Hepatocyte (in vitro differentiated cells): ENCODE data around the gene UBIAD1. TPM values are rescaled to one million over a fixed set of nuclear protein-coding genes. Genes with fewer than 3 reads are reported as not detected.
A peak's percentile ranks its signal among the peaks of the same experiment; 100 is the strongest.

Source experiments
- DNase-seq: peaks from one replicate; pipeline ENCODE4 v3.0.0-alpha.2; 2016; ENCODE audit warnings: low spot score
- H2AFZ ChIP-seq: fragments of 200-600 bp; sonication (generic); 2 replicates; pipeline ENCODE4 v1.6.0; 2016; ENCODE audit warnings: antibody characterized with exemption, mild to moderate bottlenecking
- H3K27ac ChIP-seq: fragments of 200-600 bp; sonication (generic); 2 replicates; pipeline ENCODE4 v1.5.1; 2016; ENCODE audit warnings: mild to moderate bottlenecking
- H3K27me3 ChIP-seq: fragments of 200-600 bp; sonication (generic); 2 replicates; pipeline ENCODE4 v1.6.1; 2016
- H3K36me3 ChIP-seq: fragments of 200-600 bp; sonication (generic); replicated peaks from 2 replicates; pipeline ENCODE4 v1.5.1; 2016; ENCODE audit warnings: low read depth; ENCODE audit not compliant: insufficient read depth
- H3K4me1 ChIP-seq: fragments of 200-600 bp; sonication (generic); 2 replicates; pipeline ENCODE4 v1.5.1; 2016; ENCODE audit warnings: mild to moderate bottlenecking, moderate library complexity; ENCODE audit not compliant: insufficient read depth
- H3K4me2 ChIP-seq: fragments of 200-600 bp; sonication (generic); 2 replicates; pipeline ENCODE4 v1.6.0; 2016
- H3K4me3 ChIP-seq: fragments of 200-600 bp; sonication (generic); 2 replicates; pipeline ENCODE4 v1.5.1; 2016; ENCODE audit warnings: mild to moderate bottlenecking
- H3K79me2 ChIP-seq: fragments of 200-600 bp; sonication (generic); 2 replicates; pipeline ENCODE4 v1.6.0; 2017; ENCODE audit warnings: mild to moderate bottlenecking
- H3K9me2 ChIP-seq: fragments of 200-600 bp; sonication (generic); replicated peaks from 2 replicates; pipeline ENCODE4 v1.6.0; 2017; ENCODE audit warnings: mild to moderate bottlenecking; ENCODE audit not compliant: insufficient read depth
- H3K9me3 ChIP-seq: fragments of 200-600 bp; sonication (generic); 2 replicates; pipeline ENCODE4 v1.5.1; 2016; ENCODE audit warnings: low read depth, mild to moderate bottlenecking
- H4K20me1 ChIP-seq: fragments of 200-600 bp; sonication (generic); 2 replicates; pipeline ENCODE4 v1.6.0; 2016; ENCODE audit warnings: mild to moderate bottlenecking; ENCODE audit not compliant: insufficient read depth, poor library complexity, severe bottlenecking
- EZH2 ChIP-seq: fragments of 200-600 bp; sonication (generic); IDR thresholded peaks from 2 replicates; pipeline ENCODE4 v1.6.1; 2016; ENCODE audit warnings: antibody characterized with exemption, mild to moderate bottlenecking, borderline replicate concordance
- EZH2phosphoT487 ChIP-seq: fragments of 200-600 bp; sonication (generic); IDR thresholded peaks from one replicate; pipeline ENCODE4 v1.6.1; 2018; ENCODE audit warnings: antibody characterized with exemption, mild to moderate bottlenecking, low read depth, moderate library complexity; ENCODE audit not compliant: unreplicated experiment, severe bottlenecking
- WGBS: methylation state at CpG from one replicate; pipeline ENCODE4 v1.1.6; 2016; ENCODE audit warnings: low lambda C conversion rate; ENCODE audit errors: missing lambda C conversion rate; 5-methylcytosine and 5-hydroxymethylcytosine counted together
- polyA plus RNA-seq: library from polyadenylated mRNA; unstranded; fragments of >200 nt; fragmentation: Nextera tagmentation; extraction: Ambion mirVana; gene quantifications from 2 replicates; pipeline ENCODE4 v1.2.1, GENCODE V29; 2016
- total RNA-seq: library from RNA; depleted of rRNA; stranded (reverse); fragments of >200 nt; gene quantifications from 2 replicates; pipeline ENCODE4 v1.2.3, GENCODE V29; 2014
- TF ChIP-seq, protein P1 (sequence below): fragments of 200-600 bp; sonication (generic); IDR thresholded peaks from 2 replicates; pipeline ENCODE4 v1.5.1; 2016; ENCODE audit warnings: antibody characterized with exemption, mild to moderate bottlenecking; ENCODE audit not compliant: poor library complexity

UBIAD1 gene
- total and polyA plus RNA-seq, 2 experiments from 2014 or later: 9.1 to 18.3 TPM

DNA sequence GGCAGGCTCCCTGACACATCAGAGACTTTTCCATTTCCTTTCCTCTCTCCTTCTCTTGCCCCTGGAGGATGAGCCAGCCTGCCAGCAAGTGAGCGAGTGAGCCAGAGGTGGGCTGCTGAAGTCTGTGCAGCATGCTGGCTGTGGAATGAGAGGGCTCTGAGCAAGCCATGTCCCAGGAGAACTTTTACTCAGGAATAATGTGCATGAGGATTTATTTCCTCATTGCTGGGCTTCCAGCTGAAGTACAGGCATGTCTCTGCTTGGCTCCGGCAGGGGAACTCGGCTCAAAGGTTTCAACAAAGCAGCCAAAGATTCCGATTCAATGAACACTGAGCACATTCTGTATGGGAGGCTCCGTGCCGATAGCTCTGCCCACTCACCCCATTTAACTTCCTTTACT, 43.7 kb downstream of the UBIAD1 start:
- Histone ChIP-seq H3K4me3 (no peak overlapping the region), H2AFZ (no peak overlapping the region), H3K4me2 (no peak overlapping the region), H3K4me1 (no peaks in the 10 kb centered on the region), H3K36me3 (no peaks in the 10 kb centered on the region), H3K27me3 (peaks cover 7% of the 10 kb centered on the region), H4K20me1 (no peaks in the 10 kb centered on the region), H3K27ac (no peak overlapping the region), H3K9me2 (no peaks in the 10 kb centered on the region), H3K79me2 (no peaks in the 10 kb centered on the region), H3K9me3 (no peaks in the 10 kb centered on the region)
- WGBS: 79% methylated on average over 6 of the region's 6 CpGs
- DNase-seq: no peak
- TF ChIP-seq, protein P1, sequence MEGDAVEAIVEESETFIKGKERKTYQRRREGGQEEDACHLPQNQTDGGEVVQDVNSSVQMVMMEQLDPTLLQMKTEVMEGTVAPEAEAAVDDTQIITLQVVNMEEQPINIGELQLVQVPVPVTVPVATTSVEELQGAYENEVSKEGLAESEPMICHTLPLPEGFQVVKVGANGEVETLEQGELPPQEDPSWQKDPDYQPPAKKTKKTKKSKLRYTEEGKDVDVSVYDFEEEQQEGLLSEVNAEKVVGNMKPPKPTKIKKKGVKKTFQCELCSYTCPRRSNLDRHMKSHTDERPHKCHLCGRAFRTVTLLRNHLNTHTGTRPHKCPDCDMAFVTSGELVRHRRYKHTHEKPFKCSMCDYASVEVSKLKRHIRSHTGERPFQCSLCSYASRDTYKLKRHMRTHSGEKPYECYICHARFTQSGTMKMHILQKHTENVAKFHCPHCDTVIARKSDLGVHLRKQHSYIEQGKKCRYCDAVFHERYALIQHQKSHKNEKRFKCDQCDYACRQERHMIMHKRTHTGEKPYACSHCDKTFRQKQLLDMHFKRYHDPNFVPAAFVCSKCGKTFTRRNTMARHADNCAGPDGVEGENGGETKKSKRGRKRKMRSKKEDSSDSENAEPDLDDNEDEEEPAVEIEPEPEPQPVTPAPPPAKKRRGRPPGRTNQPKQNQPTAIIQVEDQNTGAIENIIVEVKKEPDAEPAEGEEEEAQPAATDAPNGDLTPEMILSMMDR: no peak
- TF ChIP-seq EZH2 (no peak), EZH2phosphoT487 (no peak)

DNA sequence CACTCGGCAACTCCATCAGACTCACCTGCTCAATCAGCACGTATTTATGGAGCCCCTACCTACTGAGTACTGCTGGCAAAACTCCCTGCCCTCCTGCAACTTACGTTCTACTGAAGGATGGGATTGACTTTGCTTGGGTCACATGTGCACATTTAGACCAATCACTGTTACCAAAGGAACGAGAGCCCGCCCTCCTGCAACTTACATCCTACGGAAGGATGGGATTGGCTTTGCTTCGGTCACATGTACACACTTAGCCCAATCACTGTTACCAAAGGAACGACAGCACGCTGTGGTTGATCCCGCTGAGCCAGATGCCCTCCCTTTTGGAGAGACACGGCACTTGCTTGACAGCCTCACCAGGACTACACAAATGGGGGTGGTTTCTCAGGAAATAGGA, 46.0 kb downstream of the UBIAD1 start:
- Histone ChIP-seq H3K27me3 (peaks cover 3% of the 10 kb centered on the region), H3K4me3 (no peak overlapping the region), H3K4me2 (no peak overlapping the region), H3K9me3 (no peaks in the 10 kb centered on the region), H3K4me1 (no peaks in the 10 kb centered on the region), H4K20me1 (no peaks in the 10 kb centered on the region), H3K9me2 (no peaks in the 10 kb centered on the region), H3K27ac (no peak overlapping the region), H3K79me2 (no peaks in the 10 kb centered on the region), H3K36me3 (no peaks in the 10 kb centered on the region), H2AFZ (no peak overlapping the region)
- WGBS: 94% methylated on average over 11 of the region's 11 CpGs
- TF ChIP-seq, protein P1: no peak
- DNase-seq: no peak

DNA sequence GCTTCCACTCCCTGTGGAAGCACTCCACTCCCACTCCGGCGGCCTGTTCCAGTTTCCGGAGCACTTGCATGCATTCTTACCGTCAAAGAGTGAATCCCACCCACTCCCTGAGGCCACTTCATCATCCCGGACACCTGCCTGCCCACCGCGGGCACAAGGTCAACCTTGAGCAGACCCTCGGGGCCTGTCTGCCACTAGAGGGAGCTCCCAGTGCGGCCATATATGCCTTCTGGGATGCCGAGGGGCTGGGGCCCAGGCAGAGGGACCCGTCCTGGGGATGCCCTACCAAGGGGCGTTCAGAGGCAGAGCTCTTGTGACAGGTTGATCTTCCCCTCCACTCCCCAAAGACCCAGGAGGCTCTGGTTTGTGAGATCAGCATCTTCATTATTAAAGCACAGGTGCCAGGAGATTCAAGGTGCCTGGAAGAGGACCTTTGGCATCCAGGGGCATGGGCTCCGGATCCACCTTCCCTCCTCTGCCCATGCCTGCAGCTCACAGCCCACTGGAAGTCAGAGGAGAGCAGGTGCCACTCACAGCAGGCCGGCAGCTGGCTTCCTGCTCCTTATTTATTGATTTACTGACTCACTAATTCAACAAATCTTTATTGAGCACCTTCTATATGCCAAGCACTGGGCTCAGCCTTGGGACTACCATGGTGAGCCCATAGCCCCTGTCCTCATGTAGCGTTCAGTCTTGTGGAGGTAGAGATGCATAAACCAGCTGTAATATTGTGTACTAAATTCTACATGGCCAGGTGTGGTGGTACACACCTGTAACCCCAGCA, 47.3 kb downstream of the UBIAD1 start:
- peak; percentile 45 for DNase-seq
- no peak for TF ChIP-seq EZH2
- TF ChIP-seq, protein P1: peak; percentile 62
- 26% methylated on average over 15 of the region's 15 CpGs for WGBS
- Histone ChIP-seq H3K4me1 (no peaks in the 10 kb centered on the region), H2AFZ (no peak overlapping the region), H4K20me1 (no peaks in the 10 kb centered on the region), H3K9me3 (no peaks in the 10 kb centered on the region), H3K4me2 (no peak overlapping the region), H3K79me2 (no peaks in the 10 kb centered on the region), H3K9me2 (no peaks in the 10 kb centered on the region), H3K27me3 (peaks cover 3% of the 10 kb centered on the region), H3K36me3 (no peaks in the 10 kb centered on the region), H3K27ac (no peak overlapping the region), H3K4me3 (no peak overlapping the region)
